H1 (cell line): ENCODE data around the gene KRT9.
A peak's percentile ranks its signal among the peaks of the same experiment; 100 is the strongest.

Experiments used
- EP300 ChIP-seq, 2 experiments: IDR thresholded peaks; 1 replicate in 1 of 2; 2 replicates in 1 of 2; pipeline ENCODE4 v1.6.1; 2011 to 2012; ENCODE audit warnings: low read depth in 2 of 2, low read length in 2 of 2, mild to moderate bottlenecking in 2 of 2, borderline replicate concordance in 1 of 2, inconsistent platforms in 1 of 2, moderate library complexity in 1 of 2
- RAD21 ChIP-seq, 2 experiments: IDR thresholded peaks in 1 of 2; conservative IDR thresholded peaks in 1 of 2; 2 replicates each; pipeline ENCODE4 v1.6.1; 2011; ENCODE audit warnings: low read depth in 2 of 2, low read length in 2 of 2, improper control_type of control experiment in 1 of 2, inconsistent platforms in 1 of 2, mild to moderate bottlenecking in 1 of 2, moderate library complexity in 1 of 2
- TF ChIP-seq, protein P1 (sequence below), 3 experiments: IDR thresholded peaks; 1 replicate in 2 of 3; 2 replicates in 1 of 3; pipeline versions ENCODE4 v1.5.1 to v1.6.1; 2011; ENCODE audit warnings: low read length in 3 of 3, mild to moderate bottlenecking in 3 of 3, inconsistent platforms in 2 of 3, low read depth in 1 of 3, moderate library complexity in 1 of 3; ENCODE audit not compliant: insufficient read depth in 1 of 3; ENCODE audit errors: control extremely low read depth in 1 of 3

DNA sequence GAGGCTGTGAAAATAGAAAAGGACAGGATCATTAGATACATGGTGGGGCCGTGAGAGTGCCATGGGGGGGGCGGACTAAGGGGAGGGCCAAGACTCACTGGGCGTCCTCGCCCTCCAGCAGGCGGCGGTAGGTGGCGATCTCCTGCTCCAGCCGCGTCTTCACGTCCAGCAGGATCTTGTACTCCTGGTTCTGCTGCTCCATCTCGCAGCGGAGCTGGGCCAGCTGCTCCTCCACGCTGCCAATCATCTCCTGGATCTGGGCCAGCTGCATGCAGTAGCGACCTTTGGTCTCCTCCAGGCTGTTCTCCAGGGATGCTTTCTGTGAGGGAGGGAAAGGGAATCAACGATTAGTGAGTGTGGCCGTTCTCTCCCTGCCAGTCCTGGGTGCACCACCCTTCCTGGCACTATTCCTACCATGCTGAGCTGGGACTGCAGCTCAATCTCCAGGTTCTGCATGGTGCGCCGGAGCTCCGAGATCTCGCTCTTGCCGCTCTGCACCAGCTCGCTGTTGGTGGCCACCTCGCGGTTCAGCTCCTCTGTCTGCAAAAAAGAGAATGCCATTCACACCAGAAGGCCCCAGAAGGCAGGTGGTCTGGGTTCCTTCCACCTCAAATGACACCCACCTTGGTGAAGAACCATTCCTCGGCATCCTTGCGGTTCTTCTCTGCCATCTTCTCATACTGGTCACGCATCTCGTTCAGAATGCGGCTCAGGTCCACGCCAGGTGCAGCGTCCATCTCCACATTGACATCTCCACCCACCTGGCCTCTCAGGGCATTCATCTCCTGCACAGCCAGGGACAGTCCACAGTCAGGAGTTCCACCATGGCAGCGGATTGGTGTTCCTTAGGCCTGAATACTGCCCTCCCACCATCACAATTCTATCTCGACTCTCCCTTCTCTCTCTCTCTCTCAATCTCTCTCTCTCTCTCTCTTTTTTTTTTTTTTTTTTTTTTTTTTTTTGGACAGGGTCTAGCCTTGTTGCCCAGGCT lies 11.6 kb upstream of the KRT9 start:
- TF ChIP-seq, protein P1, sequence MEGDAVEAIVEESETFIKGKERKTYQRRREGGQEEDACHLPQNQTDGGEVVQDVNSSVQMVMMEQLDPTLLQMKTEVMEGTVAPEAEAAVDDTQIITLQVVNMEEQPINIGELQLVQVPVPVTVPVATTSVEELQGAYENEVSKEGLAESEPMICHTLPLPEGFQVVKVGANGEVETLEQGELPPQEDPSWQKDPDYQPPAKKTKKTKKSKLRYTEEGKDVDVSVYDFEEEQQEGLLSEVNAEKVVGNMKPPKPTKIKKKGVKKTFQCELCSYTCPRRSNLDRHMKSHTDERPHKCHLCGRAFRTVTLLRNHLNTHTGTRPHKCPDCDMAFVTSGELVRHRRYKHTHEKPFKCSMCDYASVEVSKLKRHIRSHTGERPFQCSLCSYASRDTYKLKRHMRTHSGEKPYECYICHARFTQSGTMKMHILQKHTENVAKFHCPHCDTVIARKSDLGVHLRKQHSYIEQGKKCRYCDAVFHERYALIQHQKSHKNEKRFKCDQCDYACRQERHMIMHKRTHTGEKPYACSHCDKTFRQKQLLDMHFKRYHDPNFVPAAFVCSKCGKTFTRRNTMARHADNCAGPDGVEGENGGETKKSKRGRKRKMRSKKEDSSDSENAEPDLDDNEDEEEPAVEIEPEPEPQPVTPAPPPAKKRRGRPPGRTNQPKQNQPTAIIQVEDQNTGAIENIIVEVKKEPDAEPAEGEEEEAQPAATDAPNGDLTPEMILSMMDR (IDR thresholded peaks at IDR 0.05; ENCODE audit: control extremely low read depth in 1 of 3, insufficient read depth in 1 of 3, low read depth in 1 of 3, low read length in 3 of 3), result peak in 1 of 3 experiments; percentile 14; a peak in 1 of 4 replicates
- TF ChIP-seq EP300 (IDR thresholded peaks at IDR 0.05; ENCODE audit: borderline replicate concordance in 1 of 2, low read depth in 2 of 2, low read length in 2 of 2) (no peak), RAD21 (IDR thresholded peaks at IDR 0.05 in 1 of 2, conservative IDR thresholded peaks at IDR 0.05 in 1 of 2; ENCODE audit: low read depth in 2 of 2, low read length in 2 of 2) (no peak)
